Liver (tissue), 9 donors: Measurements from ENCODE around the gene CKM. TPM values are rescaled to one million over a fixed set of nuclear protein-coding genes. Genes with fewer than 3 reads are reported as not detected.

Source experiments
- DNase-seq: peaks from one replicate; pipeline ENCODE4 v3.0.0-alpha.2; 2017; ENCODE audit warnings: low spot score
- H3K27ac ChIP-seq, 2 donors: one replicate each; pipeline ENCODE4 v1.7.0; 2013; ENCODE audit warnings: inconsistent platforms in 2 of 2, low read length in 2 of 2, control low read depth in 1 of 2, low read depth in 1 of 2, mild to moderate bottlenecking in 1 of 2
- H3K27me3 ChIP-seq, 4 donors: one replicate each; pipeline versions ENCODE4 v1.6.1 to v1.7.0; 2013; ENCODE audit warnings: low read length in 3 of 4, inconsistent platforms in 1 of 4, mild to moderate bottlenecking in 1 of 4, moderate library complexity in 1 of 4; ENCODE audit not compliant: control insufficient read depth in 4 of 4, insufficient read depth in 4 of 4
- H3K36me3 ChIP-seq, 4 donors: one replicate each; pipeline versions ENCODE4 v1.6.1 to v1.7.0; 2013; ENCODE audit warnings: low read length in 3 of 4, mild to moderate bottlenecking in 3 of 4, low read depth in 1 of 4, moderate library complexity in 1 of 4; ENCODE audit not compliant: control insufficient read depth in 4 of 4, insufficient read depth in 3 of 4
- H3K4me1 ChIP-seq, 4 donors: one replicate each; pipeline versions ENCODE4 v1.6.1 to v1.7.0; 2013; ENCODE audit warnings: low read length in 3 of 4, mild to moderate bottlenecking in 3 of 4, moderate library complexity in 1 of 4; ENCODE audit not compliant: control insufficient read depth in 4 of 4, insufficient read depth in 4 of 4
- H3K4me3 ChIP-seq, 3 donors: one replicate each; pipeline versions ENCODE4 v1.6.1 to v1.7.0; 2013; ENCODE audit warnings: low read length in 3 of 3, control low read depth in 1 of 3, low read depth in 1 of 3, mild to moderate bottlenecking in 1 of 3
- H3K9ac ChIP-seq, 2 donors: one replicate each; pipeline ENCODE4 v1.7.0; 2013; ENCODE audit warnings: low read length in 2 of 2, mild to moderate bottlenecking in 2 of 2, moderate library complexity in 2 of 2, control low read depth in 1 of 2, low read depth in 1 of 2
- H3K9me3 ChIP-seq, 4 donors: one replicate each; pipeline versions ENCODE4 v1.6.1 to v1.7.0; 2013; ENCODE audit warnings: low read length in 3 of 4; ENCODE audit not compliant: control insufficient read depth in 4 of 4
- EGR1 ChIP-seq, 2 donors: IDR thresholded peaks; 2 replicates each; pipeline ENCODE4 v1.6.1; 2016 to 2018; ENCODE audit warnings: antibody characterized with exemption in 2 of 2, low read depth in 2 of 2
- FOXA1 ChIP-seq: IDR thresholded peaks from 2 replicates; pipeline ENCODE4 v1.6.1; 2016; ENCODE audit warnings: antibody characterized with exemption
- FOXA2 ChIP-seq: IDR thresholded peaks from 2 replicates; pipeline ENCODE4 v1.6.1; 2016; ENCODE audit warnings: antibody characterized with exemption
- GABPA ChIP-seq, 2 donors: IDR thresholded peaks in 1 of 2; conservative IDR thresholded peaks in 1 of 2; 2 replicates each; pipeline ENCODE4 v1.6.1; 2016; ENCODE audit warnings: antibody characterized with exemption in 2 of 2, mild to moderate bottlenecking in 1 of 2, moderate library complexity in 1 of 2
- HNF4A ChIP-seq, 2 donors: conservative IDR thresholded peaks; 2 replicates each; pipeline ENCODE4 v1.6.1; 2016; ENCODE audit warnings: antibody characterized with exemption in 2 of 2, mild to moderate bottlenecking in 2 of 2
- HNF4G ChIP-seq: IDR thresholded peaks from 2 replicates; pipeline ENCODE4 v1.6.1; 2016; ENCODE audit warnings: antibody characterized with exemption
- NR2F2 ChIP-seq: IDR thresholded peaks from 2 replicates; pipeline ENCODE4 v1.6.1; 2016; ENCODE audit warnings: antibody characterized with exemption
- RAD21 ChIP-seq, 2 donors: IDR thresholded peaks; 2 replicates each; pipeline ENCODE4 v1.6.1; 2016; ENCODE audit warnings: antibody characterized with exemption in 2 of 2, mild to moderate bottlenecking in 2 of 2
- RXRA ChIP-seq, 2 donors: IDR thresholded peaks; 2 replicates each; pipeline ENCODE4 v1.6.1; 2017 to 2018; ENCODE audit warnings: antibody characterized with exemption in 2 of 2, mild to moderate bottlenecking in 1 of 2
- SP1 ChIP-seq: IDR thresholded peaks from 2 replicates; pipeline ENCODE4 v1.6.1; 2018; ENCODE audit warnings: antibody characterized with exemption, mild to moderate bottlenecking
- TAF1 ChIP-seq: conservative IDR thresholded peaks from 2 replicates; pipeline ENCODE4 v1.6.1; 2016; ENCODE audit warnings: antibody characterized with exemption, mild to moderate bottlenecking
- YY1 ChIP-seq: IDR thresholded peaks from 2 replicates; pipeline ENCODE4 v1.6.1; 2016; ENCODE audit warnings: antibody characterized with exemption, mild to moderate bottlenecking
- WGBS: extraction: QIAGEN DNeasy Blood & Tissue Kit; methylation state at CpG from one replicate; pipeline ENCODE4 v1.1.7; 2013; 5-methylcytosine and 5-hydroxymethylcytosine counted together
- polyA plus RNA-seq, 2 donors: library from polyadenylated mRNA; stranded (reverse) in 1 of 2; unstranded in 1 of 2; fragments of 200-250 nt in 1 of 2; fragments of >200 nt in 1 of 2; fragmentation: Nextera tagmentation in 1 of 2; extraction: Ambion mirVana in 1 of 2; gene quantifications; one replicate each; pipeline versions ENCODE4 v1.2.1 to v1.2.3, GENCODE V29; 2013 to 2015
- total RNA-seq, 2 donors: library from RNA; depleted of rRNA; stranded (reverse); fragments of >200 nt; gene quantifications; one replicate each; pipeline ENCODE4 v1.2.3, GENCODE V29; 2014
- TF ChIP-seq, protein P1 (sequence below): IDR thresholded peaks from 2 replicates; pipeline ENCODE4 v1.6.1; 2016; ENCODE audit warnings: antibody characterized with exemption
- TF ChIP-seq, protein P2 (sequence below): IDR thresholded peaks from 2 replicates; pipeline ENCODE4 v1.6.1; 2016; ENCODE audit warnings: antibody characterized with exemption, mild to moderate bottlenecking
- TF ChIP-seq, protein P3 (sequence below): fragments of 150-350 bp; IDR thresholded peaks from 2 replicates; pipeline ENCODE4 v1.5.1; 2017; ENCODE audit warnings: improper control_type of control experiment, low read depth, low read length; ENCODE audit not compliant: missing input control
- TF ChIP-seq, protein P4 (sequence below): IDR thresholded peaks from 2 replicates; pipeline ENCODE4 v1.6.1; 2016; ENCODE audit warnings: antibody characterized with exemption
- donor health status: healthy.
- donor health status: healthy.
- donor health status: healthy.
- donor health status: healthy.
- donor health status: healthy.

The CKM gene
- total and polyA plus RNA-seq, 4 donors: 0.05 to 0.37 (median 0.17) TPM; not detected in 1

DNA sequence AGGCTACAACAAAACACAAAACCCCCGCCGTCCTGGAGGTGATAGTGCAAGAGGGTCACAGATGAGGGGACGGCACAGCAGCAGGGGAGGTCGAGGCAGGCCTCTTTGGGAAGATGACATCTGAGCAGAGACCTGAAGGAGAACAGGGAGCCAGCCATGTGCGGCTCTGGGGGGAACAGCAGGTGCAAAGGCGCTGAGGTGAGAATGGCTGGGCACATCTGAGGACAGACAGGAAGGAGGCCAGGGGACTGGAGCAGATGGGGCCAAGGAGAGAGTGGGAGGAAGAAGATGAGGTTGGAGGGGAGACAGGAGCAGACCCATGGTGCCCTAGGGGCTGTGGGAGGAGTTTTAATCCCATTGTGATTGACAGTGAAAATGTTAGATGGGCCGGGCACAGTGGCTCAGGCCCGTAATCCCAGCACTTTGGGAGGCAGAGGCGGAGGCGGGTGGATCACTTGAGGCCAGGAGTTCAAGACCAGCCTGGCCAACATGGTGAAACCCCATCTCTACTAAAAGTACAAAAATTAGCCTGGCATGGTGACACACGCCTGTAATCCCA lies 1.8 kb upstream of the CKM start:
- TF ChIP-seq, protein P1, sequence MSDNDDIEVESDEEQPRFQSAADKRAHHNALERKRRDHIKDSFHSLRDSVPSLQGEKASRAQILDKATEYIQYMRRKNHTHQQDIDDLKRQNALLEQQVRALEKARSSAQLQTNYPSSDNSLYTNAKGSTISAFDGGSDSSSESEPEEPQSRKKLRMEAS: no peak
- TF ChIP-seq GABPA (IDR thresholded peaks at IDR 0.05 in 1 of 2, conservative IDR thresholded peaks at IDR 0.05 in 1 of 2) (no peak), NR2F2 (no peak), FOXA1 (no peak), EGR1 (IDR thresholded peaks at IDR 0.05; ENCODE audit: low read depth in 2 of 2) (no peak), HNF4A (conservative IDR thresholded peaks at IDR 0.05) (no peak)
- H3K4me3 ChIP-seq: no peak overlapping the region
- H3K4me1 ChIP-seq: peaks cover 2 to 12% (median 10%) of the 10 kb centered on the region in 4 donors
- no peak overlapping the region for H3K9ac ChIP-seq
- no peak overlapping the region for H3K27ac ChIP-seq
- DNase-seq: no peak
- no peaks in the 10 kb centered on the region for H3K9me3 ChIP-seq
- no peaks in the 10 kb centered on the region for H3K36me3 ChIP-seq
- WGBS: 75% methylated on average over 11 of the region's 11 CpGs
- H3K27me3 ChIP-seq: peaks cover 0 to 3% (median 0%) of the 10 kb centered on the region in 4 donors

DNA sequence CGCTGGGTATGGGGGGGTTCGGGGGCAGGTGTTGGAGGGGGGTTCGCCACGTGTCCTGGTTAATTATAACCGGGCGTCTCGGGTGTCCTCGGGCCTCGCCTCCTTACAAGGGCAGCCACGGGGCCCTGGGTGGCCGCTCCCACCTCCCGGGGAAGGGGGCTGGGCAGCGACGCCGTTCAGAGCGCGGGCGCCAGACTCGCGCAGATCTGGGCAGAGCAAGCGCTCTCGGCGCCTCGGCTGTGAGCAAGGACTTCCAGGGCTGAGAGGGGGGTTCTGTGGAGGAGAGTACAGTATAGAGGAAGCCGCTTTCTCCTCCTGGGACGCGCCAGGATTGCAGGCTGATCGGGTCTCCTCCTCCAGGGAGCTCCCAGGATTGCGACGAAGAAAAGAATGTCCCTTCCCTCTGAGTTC lies 1.0 kb upstream of the CKM start:
- H3K4me1 ChIP-seq: peaks cover 2 to 12% (median 10%) of the 10 kb centered on the region in 4 donors
- WGBS: 6% methylated on average over 30 of the region's 30 CpGs
- H3K36me3 ChIP-seq: no peaks in the 10 kb centered on the region
- no peak overlapping the region for H3K27ac ChIP-seq
- peak overlapping the region in 1 of 3 donors; percentile 22 for H3K4me3 ChIP-seq
- H3K27me3 ChIP-seq: peaks cover 0 to 3% (median 0%) of the 10 kb centered on the region in 4 donors
- H3K9ac ChIP-seq: no peak overlapping the region
- TF ChIP-seq, protein P2, sequence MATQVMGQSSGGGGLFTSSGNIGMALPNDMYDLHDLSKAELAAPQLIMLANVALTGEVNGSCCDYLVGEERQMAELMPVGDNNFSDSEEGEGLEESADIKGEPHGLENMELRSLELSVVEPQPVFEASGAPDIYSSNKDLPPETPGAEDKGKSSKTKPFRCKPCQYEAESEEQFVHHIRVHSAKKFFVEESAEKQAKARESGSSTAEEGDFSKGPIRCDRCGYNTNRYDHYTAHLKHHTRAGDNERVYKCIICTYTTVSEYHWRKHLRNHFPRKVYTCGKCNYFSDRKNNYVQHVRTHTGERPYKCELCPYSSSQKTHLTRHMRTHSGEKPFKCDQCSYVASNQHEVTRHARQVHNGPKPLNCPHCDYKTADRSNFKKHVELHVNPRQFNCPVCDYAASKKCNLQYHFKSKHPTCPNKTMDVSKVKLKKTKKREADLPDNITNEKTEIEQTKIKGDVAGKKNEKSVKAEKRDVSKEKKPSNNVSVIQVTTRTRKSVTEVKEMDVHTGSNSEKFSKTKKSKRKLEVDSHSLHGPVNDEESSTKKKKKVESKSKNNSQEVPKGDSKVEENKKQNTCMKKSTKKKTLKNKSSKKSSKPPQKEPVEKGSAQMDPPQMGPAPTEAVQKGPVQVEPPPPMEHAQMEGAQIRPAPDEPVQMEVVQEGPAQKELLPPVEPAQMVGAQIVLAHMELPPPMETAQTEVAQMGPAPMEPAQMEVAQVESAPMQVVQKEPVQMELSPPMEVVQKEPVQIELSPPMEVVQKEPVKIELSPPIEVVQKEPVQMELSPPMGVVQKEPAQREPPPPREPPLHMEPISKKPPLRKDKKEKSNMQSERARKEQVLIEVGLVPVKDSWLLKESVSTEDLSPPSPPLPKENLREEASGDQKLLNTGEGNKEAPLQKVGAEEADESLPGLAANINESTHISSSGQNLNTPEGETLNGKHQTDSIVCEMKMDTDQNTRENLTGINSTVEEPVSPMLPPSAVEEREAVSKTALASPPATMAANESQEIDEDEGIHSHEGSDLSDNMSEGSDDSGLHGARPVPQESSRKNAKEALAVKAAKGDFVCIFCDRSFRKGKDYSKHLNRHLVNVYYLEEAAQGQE: no peak
- TF ChIP-seq RAD21 (IDR thresholded peaks at IDR 0.05) (no peak), FOXA2 (no peak), HNF4G (no peak)
- H3K9me3 ChIP-seq: no peaks in the 10 kb centered on the region
- DNase-seq: no peak

DNA sequence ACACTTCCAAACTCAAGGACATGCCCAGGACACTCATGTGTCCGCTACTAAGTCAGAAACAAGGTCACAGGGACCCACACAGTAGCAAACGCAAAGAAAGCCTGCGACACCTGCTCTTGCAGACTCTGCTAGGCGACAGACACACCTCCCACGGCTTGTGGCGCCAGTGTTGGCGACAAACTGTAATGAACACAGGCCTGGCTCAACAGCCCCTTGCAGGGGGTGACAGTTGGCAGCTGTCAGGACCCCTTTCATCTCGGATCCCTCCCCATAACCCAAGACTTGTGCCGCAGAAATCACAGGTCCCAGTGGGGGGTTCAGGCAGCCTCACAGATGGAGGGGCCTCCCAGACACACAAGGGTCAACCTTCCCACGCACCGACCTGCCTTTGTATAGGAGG lies 364 bp downstream of the CKM start:
- no peak for DNase-seq
- no peak overlapping the region for H3K4me3 ChIP-seq
- 77% methylated on average over 11 of the region's 11 CpGs for WGBS
- no peak overlapping the region for H3K9ac ChIP-seq
- H3K9me3 ChIP-seq: no peaks in the 10 kb centered on the region
- H3K27me3 ChIP-seq: peaks cover 0 to 3% (median 0%) of the 10 kb centered on the region in 4 donors
- no peak overlapping the region for H3K27ac ChIP-seq
- peaks cover 2 to 12% (median 10%) of the 10 kb centered on the region in 4 donors for H3K4me1 ChIP-seq
- H3K36me3 ChIP-seq: no peaks in the 10 kb centered on the region
- TF ChIP-seq SP1: no peak
- TF ChIP-seq, protein P2: no peak
- TF ChIP-seq TAF1: no peak
- TF ChIP-seq RXRA (IDR thresholded peaks at IDR 0.05): no peak
- no peak for TF ChIP-seq YY1
- TF ChIP-seq, protein P1: no peak
- TF ChIP-seq, protein P3, sequence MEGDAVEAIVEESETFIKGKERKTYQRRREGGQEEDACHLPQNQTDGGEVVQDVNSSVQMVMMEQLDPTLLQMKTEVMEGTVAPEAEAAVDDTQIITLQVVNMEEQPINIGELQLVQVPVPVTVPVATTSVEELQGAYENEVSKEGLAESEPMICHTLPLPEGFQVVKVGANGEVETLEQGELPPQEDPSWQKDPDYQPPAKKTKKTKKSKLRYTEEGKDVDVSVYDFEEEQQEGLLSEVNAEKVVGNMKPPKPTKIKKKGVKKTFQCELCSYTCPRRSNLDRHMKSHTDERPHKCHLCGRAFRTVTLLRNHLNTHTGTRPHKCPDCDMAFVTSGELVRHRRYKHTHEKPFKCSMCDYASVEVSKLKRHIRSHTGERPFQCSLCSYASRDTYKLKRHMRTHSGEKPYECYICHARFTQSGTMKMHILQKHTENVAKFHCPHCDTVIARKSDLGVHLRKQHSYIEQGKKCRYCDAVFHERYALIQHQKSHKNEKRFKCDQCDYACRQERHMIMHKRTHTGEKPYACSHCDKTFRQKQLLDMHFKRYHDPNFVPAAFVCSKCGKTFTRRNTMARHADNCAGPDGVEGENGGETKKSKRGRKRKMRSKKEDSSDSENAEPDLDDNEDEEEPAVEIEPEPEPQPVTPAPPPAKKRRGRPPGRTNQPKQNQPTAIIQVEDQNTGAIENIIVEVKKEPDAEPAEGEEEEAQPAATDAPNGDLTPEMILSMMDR: no peak
- TF ChIP-seq, protein P4, sequence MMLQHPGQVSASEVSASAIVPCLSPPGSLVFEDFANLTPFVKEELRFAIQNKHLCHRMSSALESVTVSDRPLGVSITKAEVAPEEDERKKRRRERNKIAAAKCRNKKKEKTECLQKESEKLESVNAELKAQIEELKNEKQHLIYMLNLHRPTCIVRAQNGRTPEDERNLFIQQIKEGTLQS: no peak
